SK-N-SH treated with all-trans-retinoic acid at 6 μM for 48 hours (cell line): ENCODE measurements around the gene GGACT.
A peak's percentile ranks its signal among the peaks of the same experiment; 100 is the strongest.
"Not testable (repeated sequence)": the region's sequence is repeated elsewhere in the genome, so short reads cannot be mapped to it uniquely, and the experiment has no call there.

Experiments
- ATAC-seq: fragments of 200-7000 bp; cut with Tn5 transposase; 3 replicates; pipeline ENCODE4 v1.9.1; 2020; ENCODE audit warnings: mild to moderate bottlenecking, moderate library complexity
- ARNTL ChIP-seq: fragments of 450-650 bp; formaldehyde crosslinking; IDR thresholded peaks from 2 replicates; pipeline ENCODE4 v1.5.0; 2020; ENCODE audit warnings: low read depth, mild to moderate bottlenecking, moderate library complexity, borderline replicate concordance
- BACH2 ChIP-seq: fragments of 250-450 bp; sonication (Bioruptor Pico); IDR thresholded peaks from 2 replicates; pipeline ENCODE4 v1.9.0; 2021; ENCODE audit warnings: mild to moderate bottlenecking, borderline replicate concordance
- CSDC2 ChIP-seq: fragments of 250-450 bp; sonication (Bioruptor Pico); IDR thresholded peaks from 2 replicates; pipeline ENCODE4 v1.5.0; 2020; ENCODE audit warnings: mild to moderate bottlenecking, moderate library complexity
- GLIS3 ChIP-seq: fragments of 250-450 bp; sonication (Bioruptor Pico); IDR thresholded peaks from 2 replicates; pipeline ENCODE4 v1.5.0; 2020; ENCODE audit warnings: mild to moderate bottlenecking, moderate library complexity
- ISL1 ChIP-seq: fragments of 250-450 bp; sonication (Bioruptor Pico); IDR thresholded peaks from 2 replicates; pipeline ENCODE4 v2.1.2; 2022; ENCODE audit warnings: mild to moderate bottlenecking, moderate library complexity
- OSR1 ChIP-seq: fragments of 250-450 bp; sonication (Bioruptor Pico); IDR thresholded peaks from 2 replicates; pipeline ENCODE4 v1.8.0; 2022; ENCODE audit warnings: moderate library complexity, mild to moderate bottlenecking, inconsistent platforms
- PPARA ChIP-seq: fragments of 250-450 bp; sonication (Bioruptor Pico); IDR thresholded peaks from 2 replicates; pipeline ENCODE4 v1.5.0; 2020; ENCODE audit warnings: mild to moderate bottlenecking, borderline replicate concordance
- RARB ChIP-seq: fragments of 250-450 bp; sonication (Bioruptor Pico); IDR thresholded peaks from 2 replicates; pipeline ENCODE4 v1.8.0; 2021; ENCODE audit warnings: mild to moderate bottlenecking, moderate library complexity
- SNAI2 ChIP-seq: fragments of 250-450 bp; sonication (Bioruptor Pico); IDR thresholded peaks from 2 replicates; pipeline ENCODE4 v1.5.0; 2020; ENCODE audit warnings: mild to moderate bottlenecking, moderate library complexity
- TCF4 ChIP-seq: fragments of 250-450 bp; sonication (Bioruptor Pico); IDR thresholded peaks from 2 replicates; pipeline ENCODE4 v1.8.0; 2021; ENCODE audit warnings: mild to moderate bottlenecking, moderate library complexity, borderline replicate concordance
- ZFP30 ChIP-seq: fragments of 450-650 bp; formaldehyde crosslinking; IDR thresholded peaks from 2 replicates; pipeline ENCODE4 v1.5.0; 2022; ENCODE audit warnings: mild to moderate bottlenecking, moderate library complexity
- ZNF565 ChIP-seq: fragments of 450-650 bp; formaldehyde crosslinking; conservative IDR thresholded peaks from 2 replicates; pipeline ENCODE4 v1.5.0; 2020; ENCODE audit warnings: low read depth, mild to moderate bottlenecking, moderate library complexity
- ZNF70 ChIP-seq: fragments of 450-650 bp; formaldehyde crosslinking; IDR thresholded peaks from 2 replicates; pipeline ENCODE4 v1.5.0; 2020; ENCODE audit warnings: mild to moderate bottlenecking, moderate library complexity
- TF ChIP-seq, protein P1 (sequence below): fragments of 250-450 bp; sonication (Bioruptor Pico); IDR thresholded peaks from 2 replicates; pipeline ENCODE4 v1.8.0; 2020; ENCODE audit warnings: mild to moderate bottlenecking, moderate library complexity, borderline replicate concordance
- TF ChIP-seq, protein P2 (sequence below): fragments of 250-450 bp; sonication (Bioruptor Pico); IDR thresholded peaks from 2 replicates; pipeline ENCODE4 v1.5.0; 2020; ENCODE audit warnings: mild to moderate bottlenecking, moderate library complexity
- TF ChIP-seq, protein P3 (sequence below): fragments of 250-450 bp; sonication (Bioruptor Pico); IDR thresholded peaks from 2 replicates; pipeline ENCODE4 v1.8.0; 2021; ENCODE audit warnings: low read depth, mild to moderate bottlenecking, moderate library complexity, borderline replicate concordance
- TF ChIP-seq, protein P4 (sequence below): fragments of 250-450 bp; sonication (Bioruptor Pico); IDR thresholded peaks from 2 replicates; pipeline ENCODE4 v1.5.1; 2020; ENCODE audit warnings: low read depth, mild to moderate bottlenecking, moderate library complexity
- TF ChIP-seq, protein P5 (sequence below): fragments of 250-450 bp; sonication (Bioruptor Pico); IDR thresholded peaks from 2 replicates; pipeline ENCODE4 v1.5.1; 2021; ENCODE audit warnings: mild to moderate bottlenecking, moderate library complexity

Gene GGACT

DNA sequence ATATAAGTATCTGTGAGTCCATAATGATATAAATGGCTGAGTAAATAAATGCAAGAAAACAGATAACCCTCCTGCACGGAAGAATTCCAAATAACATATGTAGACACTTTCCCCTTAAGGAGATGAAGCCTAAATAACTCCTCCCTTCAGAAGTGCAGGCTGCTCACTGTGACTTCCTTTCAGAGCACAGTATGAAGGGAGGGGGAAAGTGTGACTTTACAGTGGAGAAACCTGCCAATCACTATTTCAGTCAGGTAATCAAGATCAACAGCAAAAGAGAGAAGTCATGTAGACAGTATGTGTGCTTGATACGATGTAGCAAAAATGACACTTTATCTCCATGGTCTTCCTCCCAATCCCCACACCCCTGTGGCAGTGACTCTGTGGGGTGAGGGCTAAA lies 7.1 kb downstream of the GGACT start (continued):
- TF ChIP-seq, protein P1, sequence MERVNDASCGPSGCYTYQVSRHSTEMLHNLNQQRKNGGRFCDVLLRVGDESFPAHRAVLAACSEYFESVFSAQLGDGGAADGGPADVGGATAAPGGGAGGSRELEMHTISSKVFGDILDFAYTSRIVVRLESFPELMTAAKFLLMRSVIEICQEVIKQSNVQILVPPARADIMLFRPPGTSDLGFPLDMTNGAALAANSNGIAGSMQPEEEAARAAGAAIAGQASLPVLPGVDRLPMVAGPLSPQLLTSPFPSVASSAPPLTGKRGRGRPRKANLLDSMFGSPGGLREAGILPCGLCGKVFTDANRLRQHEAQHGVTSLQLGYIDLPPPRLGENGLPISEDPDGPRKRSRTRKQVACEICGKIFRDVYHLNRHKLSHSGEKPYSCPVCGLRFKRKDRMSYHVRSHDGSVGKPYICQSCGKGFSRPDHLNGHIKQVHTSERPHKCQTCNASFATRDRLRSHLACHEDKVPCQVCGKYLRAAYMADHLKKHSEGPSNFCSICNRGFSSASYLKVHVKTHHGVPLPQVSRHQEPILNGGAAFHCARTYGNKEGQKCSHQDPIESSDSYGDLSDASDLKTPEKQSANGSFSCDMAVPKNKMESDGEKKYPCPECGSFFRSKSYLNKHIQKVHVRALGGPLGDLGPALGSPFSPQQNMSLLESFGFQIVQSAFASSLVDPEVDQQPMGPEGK (CRISPR knock-in tag): no peak
- TF ChIP-seq TCF4 (CRISPR knock-in tag): no peak
- no peak for TF ChIP-seq ZFP30
- TF ChIP-seq, all 23 proteins: peak for 0

DNA sequence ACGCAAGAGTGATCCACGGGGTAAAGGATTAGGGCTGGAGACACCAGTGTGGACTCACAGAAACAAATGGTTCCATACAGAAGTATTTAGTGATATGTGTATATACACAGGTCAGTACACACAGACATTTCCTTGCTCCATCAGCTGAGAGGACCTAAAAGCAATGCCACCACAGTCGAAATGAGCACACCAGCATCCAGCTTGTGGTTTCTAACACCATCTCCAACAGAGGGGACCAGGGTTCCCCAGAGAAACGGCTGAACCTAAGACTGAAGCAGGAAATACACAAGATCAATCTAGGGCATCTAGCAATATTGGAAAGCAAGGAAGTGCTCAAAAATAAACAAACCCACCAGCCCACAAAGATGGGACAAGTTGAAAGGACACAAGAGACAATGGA lies 7.6 kb downstream of the GGACT start:
- TF ChIP-seq OSR1 (CRISPR knock-in tag) (no peak), PPARA (CRISPR knock-in tag) (no peak)
- TF ChIP-seq, protein P2, sequence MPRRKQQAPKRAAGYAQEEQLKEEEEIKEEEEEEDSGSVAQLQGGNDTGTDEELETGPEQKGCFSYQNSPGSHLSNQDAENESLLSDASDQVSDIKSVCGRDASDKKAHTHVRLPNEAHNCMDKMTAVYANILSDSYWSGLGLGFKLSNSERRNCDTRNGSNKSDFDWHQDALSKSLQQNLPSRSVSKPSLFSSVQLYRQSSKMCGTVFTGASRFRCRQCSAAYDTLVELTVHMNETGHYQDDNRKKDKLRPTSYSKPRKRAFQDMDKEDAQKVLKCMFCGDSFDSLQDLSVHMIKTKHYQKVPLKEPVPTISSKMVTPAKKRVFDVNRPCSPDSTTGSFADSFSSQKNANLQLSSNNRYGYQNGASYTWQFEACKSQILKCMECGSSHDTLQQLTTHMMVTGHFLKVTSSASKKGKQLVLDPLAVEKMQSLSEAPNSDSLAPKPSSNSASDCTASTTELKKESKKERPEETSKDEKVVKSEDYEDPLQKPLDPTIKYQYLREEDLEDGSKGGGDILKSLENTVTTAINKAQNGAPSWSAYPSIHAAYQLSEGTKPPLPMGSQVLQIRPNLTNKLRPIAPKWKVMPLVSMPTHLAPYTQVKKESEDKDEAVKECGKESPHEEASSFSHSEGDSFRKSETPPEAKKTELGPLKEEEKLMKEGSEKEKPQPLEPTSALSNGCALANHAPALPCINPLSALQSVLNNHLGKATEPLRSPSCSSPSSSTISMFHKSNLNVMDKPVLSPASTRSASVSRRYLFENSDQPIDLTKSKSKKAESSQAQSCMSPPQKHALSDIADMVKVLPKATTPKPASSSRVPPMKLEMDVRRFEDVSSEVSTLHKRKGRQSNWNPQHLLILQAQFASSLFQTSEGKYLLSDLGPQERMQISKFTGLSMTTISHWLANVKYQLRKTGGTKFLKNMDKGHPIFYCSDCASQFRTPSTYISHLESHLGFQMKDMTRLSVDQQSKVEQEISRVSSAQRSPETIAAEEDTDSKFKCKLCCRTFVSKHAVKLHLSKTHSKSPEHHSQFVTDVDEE (CRISPR knock-in tag): no peak
- TF ChIP-seq, protein P3, sequence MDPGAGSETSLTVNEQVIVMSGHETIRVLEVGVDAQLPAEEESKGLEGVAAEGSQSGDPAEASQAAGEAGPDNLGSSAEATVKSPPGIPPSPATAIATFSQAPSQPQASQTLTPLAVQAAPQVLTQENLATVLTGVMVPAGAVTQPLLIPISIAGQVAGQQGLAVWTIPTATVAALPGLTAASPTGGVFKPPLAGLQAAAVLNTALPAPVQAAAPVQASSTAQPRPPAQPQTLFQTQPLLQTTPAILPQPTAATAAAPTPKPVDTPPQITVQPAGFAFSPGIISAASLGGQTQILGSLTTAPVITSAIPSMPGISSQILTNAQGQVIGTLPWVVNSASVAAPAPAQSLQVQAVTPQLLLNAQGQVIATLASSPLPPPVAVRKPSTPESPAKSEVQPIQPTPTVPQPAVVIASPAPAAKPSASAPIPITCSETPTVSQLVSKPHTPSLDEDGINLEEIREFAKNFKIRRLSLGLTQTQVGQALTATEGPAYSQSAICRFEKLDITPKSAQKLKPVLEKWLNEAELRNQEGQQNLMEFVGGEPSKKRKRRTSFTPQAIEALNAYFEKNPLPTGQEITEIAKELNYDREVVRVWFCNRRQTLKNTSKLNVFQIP (CRISPR knock-in tag): no peak
- TF ChIP-seq, all 23 proteins: peak for 0
- no peak for ATAC-seq

DNA sequence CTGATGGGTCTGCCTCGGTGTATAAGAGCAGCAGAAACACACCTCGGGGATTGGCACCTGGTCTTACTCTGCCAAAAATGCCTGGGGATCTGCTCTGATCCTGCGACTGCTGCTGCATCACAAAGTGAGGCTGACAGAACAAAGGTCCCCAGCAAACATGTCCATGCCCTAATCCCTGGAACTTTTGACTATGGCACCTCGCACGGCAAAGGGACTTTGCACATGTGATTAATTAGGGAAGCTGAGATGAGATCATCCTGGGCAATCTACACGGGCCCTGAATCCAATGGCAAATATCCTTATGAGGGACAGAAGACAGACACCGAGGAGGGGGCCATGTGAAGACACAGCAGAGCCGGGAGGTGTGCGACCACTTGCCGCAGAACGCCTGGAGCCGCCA lies 8.5 kb downstream of the GGACT start:
- no peak for ATAC-seq

DNA sequence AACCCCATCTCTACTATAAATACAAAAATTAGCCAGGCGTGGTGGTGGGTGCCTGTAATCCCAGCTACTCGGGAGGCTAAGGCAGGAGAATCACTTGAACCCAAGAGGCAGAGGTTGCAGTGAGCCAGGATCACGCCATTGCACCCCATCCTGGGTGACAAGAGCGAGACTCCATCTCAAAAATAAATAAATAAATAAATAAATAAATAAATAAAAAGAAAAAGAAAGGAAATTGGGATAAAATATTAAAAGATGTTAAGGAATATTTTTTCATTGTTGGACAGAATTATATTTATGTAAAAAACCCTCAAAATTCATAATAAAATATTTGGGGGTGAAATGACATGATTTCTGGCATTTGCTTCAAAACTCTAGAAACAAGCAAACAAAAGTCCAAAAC lies 11.3 kb downstream of the GGACT start:
- not testable (repeated sequence) for ATAC-seq

More for the DNA sequence above, 8.5 kb downstream of the GGACT start:
- TF ChIP-seq, protein P4, sequence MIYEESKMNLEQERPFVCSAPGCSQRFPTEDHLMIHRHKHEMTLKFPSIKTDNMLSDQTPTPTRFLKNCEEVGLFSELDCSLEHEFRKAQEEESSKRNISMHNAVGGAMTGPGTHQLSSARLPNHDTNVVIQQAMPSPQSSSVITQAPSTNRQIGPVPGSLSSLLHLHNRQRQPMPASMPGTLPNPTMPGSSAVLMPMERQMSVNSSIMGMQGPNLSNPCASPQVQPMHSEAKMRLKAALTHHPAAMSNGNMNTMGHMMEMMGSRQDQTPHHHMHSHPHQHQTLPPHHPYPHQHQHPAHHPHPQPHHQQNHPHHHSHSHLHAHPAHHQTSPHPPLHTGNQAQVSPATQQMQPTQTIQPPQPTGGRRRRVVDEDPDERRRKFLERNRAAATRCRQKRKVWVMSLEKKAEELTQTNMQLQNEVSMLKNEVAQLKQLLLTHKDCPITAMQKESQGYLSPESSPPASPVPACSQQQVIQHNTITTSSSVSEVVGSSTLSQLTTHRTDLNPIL (CRISPR knock-in tag): no peak
- TF ChIP-seq PPARA (CRISPR knock-in tag): no peak
- no peak for TF ChIP-seq ARNTL (CRISPR knock-in tag)
- TF ChIP-seq, protein P3 (CRISPR knock-in tag): no peak
- TF ChIP-seq ZNF565 (CRISPR knock-in tag): no peak
- no peak for TF ChIP-seq GLIS3 (CRISPR knock-in tag)

DNA sequence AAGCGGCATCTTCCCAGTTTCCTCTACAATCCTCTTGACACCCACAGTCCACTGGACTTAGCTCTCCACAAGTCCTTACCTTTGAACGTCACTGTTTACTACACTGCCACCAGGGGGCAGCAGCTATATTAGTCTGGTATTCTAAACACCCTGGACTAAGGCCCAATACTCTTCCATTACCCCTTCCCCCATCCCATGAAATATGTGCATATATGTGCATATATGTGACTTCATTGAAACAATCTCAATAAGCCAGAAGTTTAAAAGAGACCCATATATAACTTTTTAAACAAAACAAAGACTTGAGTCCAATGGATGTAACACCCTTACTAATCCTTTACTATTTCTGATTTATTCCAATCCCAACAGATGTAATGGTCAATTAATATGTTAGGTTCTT lies 15.5 kb downstream of the GGACT start:
- TF ChIP-seq ZNF565 (CRISPR knock-in tag): no peak
- no peak for TF ChIP-seq ARNTL (CRISPR knock-in tag)
- no peak for TF ChIP-seq TCF4 (CRISPR knock-in tag)
- TF ChIP-seq ZFP30: no peak
- peak; percentile 88 for ATAC-seq

DNA sequence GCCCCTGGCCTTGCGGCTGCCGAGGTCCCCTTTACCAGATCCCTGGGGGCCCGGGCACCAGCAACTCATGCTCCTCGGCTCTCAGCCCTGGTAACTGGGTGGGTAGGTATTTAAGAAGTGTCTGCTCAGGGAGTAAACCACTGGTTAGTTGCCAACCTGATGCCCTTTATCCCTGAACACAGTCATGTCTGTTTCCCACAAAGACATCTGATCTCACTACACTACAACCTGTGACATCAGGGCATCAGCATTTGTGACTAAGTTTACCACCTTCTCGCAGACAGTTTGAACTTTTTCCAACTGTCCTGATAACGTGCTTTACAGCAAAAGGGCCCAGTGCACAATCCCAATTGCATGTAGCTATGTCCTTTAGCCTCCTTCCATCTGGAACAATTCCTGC lies 22.0 kb downstream of the GGACT start:
- ATAC-seq: no peak
- TF ChIP-seq SNAI2 (CRISPR knock-in tag): no peak
- TF ChIP-seq ISL1 (CRISPR knock-in tag): no peak
- no peak for TF ChIP-seq CSDC2
- TF ChIP-seq RARB: no peak
- TF ChIP-seq TCF4 (CRISPR knock-in tag): no peak
- TF ChIP-seq, protein P5, sequence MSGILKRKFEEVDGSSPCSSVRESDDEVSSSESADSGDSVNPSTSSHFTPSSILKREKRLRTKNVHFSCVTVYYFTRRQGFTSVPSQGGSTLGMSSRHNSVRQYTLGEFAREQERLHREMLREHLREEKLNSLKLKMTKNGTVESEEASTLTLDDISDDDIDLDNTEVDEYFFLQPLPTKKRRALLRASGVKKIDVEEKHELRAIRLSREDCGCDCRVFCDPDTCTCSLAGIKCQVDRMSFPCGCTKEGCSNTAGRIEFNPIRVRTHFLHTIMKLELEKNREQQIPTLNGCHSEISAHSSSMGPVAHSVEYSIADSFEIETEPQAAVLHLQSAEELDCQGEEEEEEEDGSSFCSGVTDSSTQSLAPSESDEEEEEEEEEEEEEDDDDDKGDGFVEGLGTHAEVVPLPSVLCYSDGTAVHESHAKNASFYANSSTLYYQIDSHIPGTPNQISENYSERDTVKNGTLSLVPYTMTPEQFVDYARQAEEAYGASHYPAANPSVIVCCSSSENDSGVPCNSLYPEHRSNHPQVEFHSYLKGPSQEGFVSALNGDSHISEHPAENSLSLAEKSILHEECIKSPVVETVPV (CRISPR knock-in tag): no peak
- no peak for TF ChIP-seq OSR1 (CRISPR knock-in tag)
- TF ChIP-seq PPARA (CRISPR knock-in tag): no peak
- TF ChIP-seq BACH2 (CRISPR knock-in tag): no peak
- no peak for TF ChIP-seq GLIS3 (CRISPR knock-in tag)
- no peak for TF ChIP-seq ZNF70 (CRISPR knock-in tag)
- TF ChIP-seq, protein P4 (CRISPR knock-in tag): no peak
